Activated CD4-positive, alpha-beta T cell treated with anti-CD3 and anti-CD28 coated beads for 48 hours (primary cell): ENCODE data around the gene NCCRP1.

Experiments
- DNase-seq: peaks from one replicate; pipeline ENCODE4 v3.0.0-alpha.2; 2020

NCCRP1 gene, protein sequence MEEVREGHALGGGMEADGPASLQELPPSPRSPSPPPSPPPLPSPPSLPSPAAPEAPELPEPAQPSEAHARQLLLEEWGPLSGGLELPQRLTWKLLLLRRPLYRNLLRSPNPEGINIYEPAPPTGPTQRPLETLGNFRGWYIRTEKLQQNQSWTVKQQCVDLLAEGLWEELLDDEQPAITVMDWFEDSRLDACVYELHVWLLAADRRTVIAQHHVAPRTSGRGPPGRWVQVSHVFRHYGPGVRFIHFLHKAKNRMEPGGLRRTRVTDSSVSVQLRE

DNA sequence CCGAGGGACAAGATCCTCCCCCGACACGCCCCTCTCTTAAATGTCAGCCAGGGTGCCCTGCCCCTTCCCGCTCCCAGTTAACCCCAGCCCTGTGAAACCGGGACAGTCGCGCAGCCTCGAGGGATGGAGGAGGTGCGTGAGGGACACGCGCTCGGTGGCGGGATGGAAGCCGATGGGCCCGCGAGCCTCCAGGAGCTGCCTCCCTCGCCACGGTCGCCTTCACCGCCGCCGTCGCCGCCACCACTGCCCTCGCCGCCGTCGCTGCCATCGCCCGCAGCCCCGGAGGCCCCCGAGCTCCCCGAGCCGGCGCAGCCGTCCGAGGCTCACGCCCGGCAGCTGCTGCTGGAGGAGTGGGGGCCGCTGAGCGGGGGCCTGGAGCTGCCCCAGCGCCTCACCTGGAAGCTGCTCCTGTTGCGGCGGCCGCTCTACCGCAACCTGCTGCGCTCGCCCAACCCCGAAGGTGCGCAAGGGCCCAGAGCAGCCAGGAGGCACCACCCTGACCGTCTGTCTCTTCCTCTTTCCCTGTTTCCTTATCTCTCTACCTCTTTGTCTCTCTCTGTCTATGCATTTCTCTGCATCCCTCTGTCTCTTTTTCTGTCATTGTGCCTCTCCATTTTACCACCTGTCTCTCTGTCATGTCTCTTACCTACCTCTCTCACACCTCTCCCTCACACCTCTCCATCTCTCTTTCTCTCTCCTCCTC, at the start of gene NCCRP1:
TSS of gene NCCRP1 (plus strand) at position 105 of the 703 bp plus-strand sequence. CDS start at position 124, 19 bp downstream.
- no peak for DNase-seq

DNA sequence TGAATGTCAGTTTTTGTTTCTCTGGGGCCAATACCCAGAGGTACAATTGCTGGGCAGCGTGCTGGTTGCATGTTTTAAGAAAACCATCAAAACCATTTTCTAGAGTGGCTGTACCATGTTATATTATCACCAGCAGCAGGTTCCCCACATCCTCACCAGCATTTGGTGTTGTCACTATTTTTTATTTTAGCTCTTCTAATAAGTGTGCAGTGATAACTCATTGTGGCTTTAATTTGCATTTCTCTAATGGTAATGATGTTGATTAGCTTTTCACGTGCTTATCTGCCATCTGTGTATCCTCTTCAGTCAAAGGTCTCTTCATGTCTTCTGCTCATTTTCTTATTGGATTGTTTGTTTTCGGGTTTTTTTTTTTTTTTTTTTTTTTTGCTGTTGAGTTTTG, 49.3 kb upstream of the NCCRP1 start:
- no peak for DNase-seq

DNA sequence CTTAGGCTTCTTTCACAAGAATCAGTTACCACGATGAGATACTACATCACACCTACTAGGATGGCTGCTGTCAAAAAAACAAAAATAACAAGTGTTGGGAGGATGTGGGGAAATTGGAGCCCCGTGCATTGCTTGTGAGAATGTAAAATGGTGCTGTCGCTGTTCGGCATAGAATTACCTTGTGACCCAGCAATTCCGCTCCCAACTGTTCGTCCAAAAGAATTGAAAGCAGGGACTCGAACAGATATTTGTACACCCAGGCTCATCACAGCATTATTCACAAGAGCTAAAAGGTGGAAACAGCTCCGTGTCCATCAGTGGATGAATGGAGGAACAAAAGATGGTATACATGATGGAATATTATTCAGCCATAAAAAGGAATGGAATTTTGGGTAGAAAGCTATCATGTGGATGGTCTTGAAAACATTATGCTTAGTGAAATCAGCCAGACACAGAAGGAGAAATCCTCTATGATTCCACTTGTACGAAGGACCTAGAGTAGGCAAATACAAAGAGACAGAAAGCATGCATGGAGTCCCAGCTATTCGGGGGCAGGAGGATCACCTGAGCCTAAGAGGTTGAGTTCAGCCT, 47.7 kb upstream of the NCCRP1 start:
- no peak for DNase-seq

DNA sequence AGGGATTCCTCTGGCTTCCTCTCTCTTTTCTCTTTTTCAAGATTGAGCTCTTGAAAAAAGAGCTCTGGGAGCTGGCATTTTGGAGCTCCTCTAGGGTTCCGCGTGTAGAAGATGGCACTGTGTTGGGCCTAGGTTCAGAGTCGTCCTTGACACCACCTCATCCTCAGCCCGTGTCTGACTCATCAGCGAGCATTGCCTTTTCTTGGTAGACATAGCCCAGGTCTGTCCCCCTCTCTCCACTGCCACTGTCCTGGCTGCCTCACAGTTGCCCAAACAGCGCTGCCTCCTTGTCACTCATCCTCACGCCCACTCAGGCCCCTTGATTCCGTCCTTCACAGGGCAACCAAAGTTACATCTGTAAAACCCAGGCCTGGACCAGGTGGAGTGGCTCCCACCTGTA, 46.5 kb upstream of the NCCRP1 start:
- no peak for DNase-seq

DNA sequence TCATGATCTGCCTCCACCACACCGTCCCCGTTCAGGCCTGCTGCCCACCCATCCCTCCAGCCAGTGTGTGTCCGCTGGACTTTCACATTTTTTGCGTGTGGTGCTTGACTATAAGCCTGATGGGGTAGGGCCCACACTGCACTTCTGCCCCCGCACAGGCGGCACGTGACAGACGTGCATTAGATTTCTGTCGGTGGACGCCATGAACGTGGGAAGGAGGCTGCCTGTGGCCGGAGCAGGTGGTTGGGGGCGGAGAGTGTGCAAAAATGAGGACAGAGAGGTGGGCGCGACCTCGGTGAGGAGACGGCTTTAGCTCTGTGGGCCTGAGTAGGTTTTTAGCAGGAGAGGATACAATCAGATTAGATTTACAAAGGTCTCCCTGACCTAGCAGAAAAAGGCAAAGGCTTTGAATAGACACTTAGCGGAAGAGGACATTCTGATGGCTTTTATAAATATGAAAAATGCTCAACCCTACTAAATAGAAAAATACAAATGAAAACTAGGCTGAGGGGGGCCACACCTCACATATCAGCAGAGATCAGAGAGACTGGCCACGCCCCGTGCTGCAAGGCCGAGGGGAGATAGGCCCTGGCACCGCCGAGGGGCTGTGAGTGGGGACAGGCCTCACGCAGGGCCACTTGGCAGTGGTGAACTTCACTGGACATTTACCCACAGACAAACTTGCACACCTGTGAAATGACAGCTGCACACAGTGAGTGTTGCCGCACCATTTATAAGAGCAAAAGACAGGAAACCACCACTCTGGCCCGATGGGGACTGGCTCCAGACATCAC, 45.8 kb upstream of the NCCRP1 start:
- DNase-seq: no peak

DNA sequence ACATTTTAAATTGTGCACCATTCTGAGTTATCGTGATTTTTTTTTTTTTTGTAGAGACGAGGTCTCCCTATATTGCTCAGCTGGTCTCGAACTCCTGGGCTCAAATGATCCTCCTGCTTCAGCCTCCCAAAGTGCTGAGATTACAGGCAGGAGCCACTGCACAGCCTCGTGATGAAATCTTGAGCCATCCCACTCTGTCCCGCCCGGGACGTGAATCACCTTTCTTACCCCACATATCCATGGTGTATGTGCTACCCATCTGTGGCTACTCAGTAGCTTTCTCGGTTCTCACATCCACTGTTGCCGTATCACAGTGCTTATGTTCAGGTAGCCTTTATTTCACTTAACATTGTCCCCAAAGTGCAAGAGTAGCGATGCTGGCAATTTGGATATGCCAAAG, 44.7 kb upstream of the NCCRP1 start:
- DNase-seq: no peak

DNA sequence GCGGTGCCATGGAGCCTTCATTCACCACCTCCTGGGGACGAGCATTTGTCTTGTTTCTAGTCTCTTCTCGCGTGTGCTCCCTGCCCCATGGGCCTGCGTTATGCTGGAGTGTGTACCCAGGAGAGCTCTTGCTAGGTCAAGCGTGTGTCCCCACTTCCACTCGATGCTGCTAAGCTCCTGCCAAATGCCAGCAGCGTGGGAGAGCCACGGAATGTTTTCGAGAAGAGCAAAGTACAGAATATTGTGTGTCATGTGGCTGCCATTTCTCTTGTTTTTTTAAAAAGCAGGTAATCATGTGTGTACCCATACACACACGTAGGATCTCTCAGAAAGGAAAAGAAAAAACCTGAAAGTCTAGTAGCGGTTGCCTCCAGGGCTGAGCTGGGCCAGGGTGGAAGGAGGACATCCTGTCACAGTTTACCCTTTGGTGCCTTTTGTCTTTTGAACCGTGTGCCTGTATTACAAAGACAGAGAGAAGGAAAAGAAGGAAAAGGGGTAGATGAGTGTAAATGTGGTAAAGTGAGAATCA, 42.6 kb upstream of the NCCRP1 start:
- DNase-seq: no peak

DNA sequence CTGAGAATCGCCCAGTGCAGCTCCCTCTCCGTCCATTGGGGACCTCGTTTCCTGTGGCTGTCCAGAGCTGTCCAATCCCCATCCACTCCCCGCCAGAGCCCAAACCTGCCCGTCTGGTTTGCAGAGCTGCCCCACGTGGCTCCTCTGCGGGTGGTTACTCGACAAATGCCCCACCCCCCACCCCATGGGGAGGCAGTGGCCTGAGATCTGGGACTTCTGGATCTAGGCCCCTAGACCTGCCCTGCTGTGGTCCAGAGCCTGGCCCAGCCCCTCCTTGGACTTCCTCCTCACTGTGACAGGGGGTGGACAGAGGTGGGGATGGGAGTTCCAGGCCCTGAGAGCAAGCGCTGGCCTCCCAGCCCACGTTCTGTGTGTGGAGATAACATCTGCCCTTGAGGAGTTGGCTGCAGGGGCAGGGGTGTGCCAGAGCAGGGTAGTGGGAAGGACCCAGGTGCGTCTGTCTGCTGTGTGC, 42.1 kb upstream of the NCCRP1 start:
- no peak for DNase-seq

DNA sequence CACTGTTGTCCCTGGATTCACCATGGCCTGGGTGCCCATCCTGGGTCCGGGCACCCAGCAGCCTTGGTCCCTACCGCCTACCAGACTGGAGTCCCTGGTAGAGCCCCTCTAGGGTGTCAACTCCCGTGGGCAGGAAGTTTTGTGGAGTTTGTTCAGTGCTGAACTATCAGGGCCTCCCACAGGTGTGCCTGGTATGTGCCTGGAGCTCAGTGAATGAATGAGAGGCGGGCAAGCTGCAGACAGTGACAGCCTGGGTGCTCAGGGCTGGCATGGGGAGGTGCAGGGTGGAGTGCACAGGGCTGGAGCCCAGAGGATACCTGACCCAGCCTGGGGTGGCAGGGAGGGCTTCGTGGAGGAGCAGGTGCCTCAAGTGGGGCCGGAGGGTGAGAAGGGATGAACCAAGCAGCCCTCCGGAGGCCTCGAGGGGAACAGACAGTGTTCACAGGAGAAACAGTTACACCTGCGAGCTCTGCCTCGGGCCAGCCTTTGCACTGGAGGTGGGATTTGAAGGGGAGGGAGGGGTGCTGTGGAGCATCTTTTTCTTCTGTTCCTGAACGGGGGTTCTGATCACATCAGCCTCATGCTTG, 41.6 kb upstream of the NCCRP1 start:
- DNase-seq: no peak

DNA sequence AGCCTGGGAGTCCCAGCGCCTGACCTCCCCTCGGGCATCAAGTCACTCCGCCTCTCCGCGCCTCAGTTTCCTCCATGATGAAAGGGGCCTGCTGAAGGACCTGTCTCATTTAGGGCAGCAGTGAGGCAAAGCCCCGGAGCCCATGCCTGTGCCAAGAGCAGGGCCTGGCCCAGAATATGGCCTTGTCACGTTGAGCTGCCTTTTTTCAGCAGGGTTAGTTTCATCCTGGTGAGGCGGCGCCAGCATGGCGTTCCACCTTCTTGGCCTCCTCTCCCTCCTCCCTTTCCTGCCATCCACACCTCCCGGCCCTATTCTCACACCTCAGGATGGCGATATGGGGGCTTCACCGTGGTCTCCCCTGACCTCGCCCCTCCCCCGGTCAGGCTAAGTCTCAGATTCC, 41.0 kb upstream of the NCCRP1 start:
- DNase-seq: no peak

DNA sequence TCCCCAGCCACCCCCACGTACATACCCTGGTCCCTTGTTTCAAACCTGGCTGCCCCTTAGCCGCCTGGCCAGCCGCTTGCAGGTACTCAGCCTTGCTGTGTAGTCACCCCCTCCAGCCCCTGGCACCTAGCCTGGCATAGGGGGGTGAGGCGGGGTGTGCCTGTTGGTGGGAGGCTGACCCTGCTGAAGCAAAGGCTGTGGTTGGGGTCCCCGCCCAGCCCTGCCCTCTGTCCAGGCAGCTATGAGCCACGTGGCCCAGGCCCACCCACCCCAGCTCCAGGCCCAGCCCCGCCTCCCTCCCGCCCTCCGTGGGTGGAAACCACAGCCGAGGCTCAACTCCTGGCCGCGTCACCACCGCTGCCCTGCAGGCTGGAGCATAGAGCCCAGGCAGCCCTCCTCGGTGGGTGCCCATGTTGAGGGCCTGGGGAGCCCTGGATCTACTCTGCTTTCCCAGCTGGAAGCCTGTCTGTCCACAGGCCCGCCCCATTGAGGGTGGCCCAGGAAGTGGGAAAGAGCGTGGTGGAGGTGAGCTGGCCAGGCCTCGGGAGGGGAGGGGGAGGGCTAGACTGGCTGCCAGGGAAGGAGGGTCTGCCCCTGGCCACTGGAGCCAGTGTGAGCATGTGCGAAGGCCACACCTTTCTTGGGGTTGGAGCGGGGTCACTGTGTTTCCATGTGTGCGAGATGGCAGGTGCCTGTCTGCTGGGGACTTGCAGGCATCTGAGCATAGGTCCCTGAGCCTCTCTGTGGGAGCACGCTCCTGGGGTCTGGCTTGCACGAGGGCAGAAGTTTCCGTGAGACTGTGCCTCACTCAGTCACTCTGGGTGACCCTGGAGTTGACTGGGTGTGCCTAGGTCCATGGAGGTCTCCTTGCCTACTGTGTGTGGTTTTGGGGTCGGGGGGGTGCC, 40.2 kb upstream of the NCCRP1 start:
- DNase-seq: peak; percentile 11

DNA sequence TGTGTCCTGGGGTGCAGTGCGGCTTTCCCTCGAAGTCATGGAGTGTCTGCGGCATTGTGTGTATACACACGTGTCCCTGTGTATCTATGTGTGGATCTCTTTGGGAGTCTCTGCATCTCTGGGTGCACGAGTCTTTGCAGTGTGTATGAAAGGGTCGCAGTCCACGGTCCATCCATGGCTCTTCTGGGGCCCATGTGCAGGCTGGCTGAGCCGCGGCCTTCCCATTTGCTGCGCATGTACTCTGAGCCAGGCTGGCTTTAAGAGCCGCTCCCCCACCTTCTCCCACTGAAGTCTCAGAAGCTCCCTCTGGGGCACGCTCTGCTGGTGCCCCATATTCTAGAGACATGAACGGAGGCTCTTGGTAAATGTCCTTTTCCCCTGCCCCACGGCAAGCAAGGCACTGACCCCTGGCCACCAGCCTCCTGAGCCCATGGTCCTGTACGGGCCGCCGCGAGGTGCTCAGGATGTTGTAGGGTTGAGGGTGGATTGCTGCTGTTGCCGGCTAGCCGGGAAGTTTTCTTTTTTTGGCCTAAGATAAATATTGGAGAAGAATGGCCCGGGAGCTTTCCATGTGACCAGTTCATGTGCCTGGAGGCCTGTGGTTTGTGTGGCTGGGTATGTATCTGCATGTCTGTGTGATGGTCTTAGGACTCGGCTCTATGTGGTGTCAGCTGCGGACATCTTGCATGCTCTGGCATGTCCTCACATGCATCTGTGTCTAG, 39.3 kb upstream of the NCCRP1 start:
- DNase-seq: no peak

DNA sequence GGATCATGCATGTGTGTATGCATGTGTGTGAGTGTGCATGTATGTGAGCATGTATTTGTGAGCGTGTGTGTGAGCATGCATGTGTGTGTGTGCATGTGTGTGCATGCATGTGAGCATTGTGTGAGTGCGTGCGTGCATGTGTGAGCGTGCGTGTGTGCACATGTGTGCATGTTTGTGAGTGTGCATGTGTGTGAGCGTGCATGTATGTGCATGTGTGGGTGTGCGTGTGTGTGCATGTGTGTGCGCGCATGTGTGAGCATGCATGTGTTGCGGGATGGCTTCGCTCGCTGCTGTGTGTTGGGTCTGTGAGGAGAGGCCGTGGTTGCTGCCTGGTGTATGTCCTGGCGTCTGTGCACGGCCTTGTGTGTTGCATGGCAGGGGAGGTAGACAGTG, 38.8 kb upstream of the NCCRP1 start:
- DNase-seq: no peak

DNA sequence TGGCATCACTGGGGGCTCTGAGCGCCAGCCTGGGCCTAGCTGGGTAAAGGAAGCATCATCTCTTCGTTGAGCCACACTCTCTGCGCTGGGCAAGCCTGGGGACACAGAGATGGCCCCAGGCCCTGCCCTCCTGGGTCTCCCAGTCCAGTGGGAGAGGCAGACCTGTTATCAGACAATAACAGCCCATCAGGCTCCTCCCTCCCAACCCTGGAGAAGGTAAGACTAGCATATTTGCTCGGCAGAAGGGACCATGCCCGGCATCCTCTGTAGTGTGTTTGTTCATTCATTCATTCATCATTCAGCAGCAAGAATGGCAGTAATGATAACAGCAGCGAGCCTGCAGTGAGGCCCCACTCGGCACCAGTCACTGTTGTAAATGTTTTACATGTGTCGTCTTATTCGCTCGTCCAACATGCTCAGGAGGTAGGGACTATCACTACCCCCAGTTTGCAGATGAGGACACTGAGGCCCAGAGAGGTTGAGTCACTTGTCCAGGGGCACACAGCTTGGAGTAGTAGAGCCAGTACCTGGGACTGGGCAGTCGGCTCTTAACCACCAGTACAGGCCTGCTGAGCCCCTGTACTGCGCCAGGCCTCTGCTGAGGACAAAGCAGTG, 38.0 kb upstream of the NCCRP1 start:
- DNase-seq: no peak

DNA sequence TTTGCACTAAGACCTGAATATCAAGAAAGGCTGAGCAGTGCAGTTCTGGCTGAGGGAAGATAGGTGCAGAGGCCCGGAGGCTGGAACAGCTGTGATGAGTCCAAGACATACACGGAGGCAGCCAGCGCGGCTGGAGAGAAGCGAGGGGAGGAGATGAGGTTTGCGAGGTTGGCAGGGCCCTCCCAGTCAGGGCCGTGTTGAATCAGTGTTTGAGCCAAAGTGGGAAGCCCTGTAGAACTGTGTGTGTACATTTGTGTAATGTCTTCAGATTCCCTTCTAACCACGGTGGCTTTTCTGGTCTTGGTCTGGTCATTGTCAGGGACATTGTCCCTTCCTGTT, 36.3 kb upstream of the NCCRP1 start:
- no peak for DNase-seq

DNA sequence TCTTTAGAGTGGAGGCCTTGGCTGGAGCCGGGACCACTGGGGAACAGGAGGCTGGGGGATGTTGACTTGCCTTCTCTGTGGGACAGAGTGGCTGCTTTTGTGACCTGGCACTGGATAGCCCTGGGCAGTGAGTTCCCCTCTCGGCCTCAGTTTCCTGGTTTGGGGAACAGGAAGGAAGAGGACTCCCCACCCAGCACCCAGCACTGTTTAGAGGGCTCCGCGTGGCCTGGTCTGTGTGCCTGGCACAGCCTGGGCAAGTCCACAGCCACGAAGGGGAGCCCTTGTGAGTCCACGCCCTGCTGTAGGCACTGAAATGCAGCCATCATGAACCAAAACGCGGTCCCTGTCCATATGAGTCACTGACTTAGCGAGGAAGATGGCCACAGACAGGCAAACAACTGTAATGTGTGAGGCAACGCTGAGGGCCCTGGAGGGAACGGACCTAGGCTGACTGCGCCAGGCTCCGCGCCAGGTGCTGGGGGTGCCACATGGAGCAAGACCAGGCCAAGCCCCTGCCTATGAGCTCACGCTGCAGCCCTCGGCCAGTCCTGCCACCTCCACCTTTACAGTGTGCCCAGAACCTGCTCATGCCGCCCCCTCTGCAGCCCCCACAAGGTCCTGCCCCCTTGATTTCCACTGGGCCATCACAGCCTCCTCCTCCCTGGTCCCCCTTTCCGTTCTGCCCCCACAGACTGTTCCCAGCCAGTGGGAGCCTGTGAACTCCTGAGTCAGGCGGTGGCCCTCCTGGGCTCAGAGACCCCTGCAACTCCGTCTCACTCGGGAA, 35.7 kb upstream of the NCCRP1 start:
- no peak for DNase-seq

DNA sequence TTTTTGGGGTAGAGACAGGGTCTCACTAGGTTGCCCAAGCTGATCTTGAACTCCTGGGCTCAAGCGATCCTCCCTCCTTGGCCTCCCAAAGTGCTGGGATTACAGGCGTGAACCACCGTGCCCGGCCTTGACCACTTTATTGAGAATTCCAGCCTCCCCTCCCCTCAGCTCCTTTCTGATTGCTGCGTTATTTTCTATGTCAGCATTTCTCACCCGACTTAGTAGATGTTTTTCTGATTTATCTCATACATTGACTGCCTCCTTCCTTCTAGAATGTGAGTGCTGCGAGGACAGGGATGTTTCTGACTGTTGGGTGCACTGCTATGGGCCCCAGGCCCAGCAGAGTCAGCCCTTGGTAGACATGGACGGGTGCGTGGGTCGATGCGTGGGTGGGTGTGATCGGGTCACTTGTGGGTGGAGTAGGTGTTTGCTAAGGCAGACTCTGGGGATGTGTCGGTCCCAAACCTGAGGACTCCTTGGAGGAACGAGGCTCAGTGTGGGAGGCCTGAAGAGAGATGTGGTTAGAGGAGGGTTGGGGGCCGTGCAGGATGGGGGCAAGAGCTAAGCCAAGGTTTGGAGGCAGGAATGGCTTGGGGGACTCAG, 34.2 kb upstream of the NCCRP1 start:
- DNase-seq: no peak

DNA sequence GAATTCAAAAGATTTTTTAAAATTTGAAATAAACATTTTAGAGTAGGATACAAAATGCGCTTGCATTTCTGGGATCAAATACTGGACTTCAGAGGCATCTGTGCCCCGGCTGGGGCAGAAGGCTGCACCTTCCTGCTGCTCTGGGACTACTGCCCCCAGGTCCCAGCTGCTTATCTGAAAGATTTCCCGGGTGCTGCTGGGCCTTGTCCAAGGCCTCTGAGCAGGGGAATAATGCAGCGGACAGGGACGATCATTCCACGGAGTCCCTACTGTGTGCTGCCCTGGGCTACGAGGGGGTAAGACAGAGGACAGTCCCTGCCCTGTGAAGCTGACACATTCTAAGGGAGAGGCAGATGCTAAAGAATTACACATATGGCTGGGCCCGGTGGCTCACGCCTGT, 33.1 kb upstream of the NCCRP1 start:
- DNase-seq: no peak

DNA sequence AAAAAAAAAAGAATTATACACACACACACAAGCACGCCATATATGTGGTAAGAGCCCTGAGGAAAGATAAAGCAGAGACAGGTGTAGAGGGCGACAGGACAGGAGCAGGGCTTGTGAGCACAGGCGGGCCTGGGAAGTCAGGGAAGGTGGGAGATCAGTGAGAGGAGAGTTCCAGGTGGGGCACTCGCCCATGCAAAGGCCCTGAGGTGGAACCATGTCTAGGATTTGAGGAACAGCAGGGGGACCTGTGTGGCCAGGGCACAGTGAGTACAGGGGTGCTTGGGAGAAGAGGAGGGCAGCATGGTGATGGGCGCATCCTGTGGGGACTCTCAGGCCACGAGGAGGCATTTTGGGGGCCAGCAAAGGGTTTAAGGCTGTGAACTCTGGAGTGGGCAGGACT, 32.5 kb upstream of the NCCRP1 start:
- DNase-seq: no peak
